ENCODE data around the gene TFPT.
"Not testable (repeated sequence)": the region's sequence is repeated elsewhere in the genome, so short reads cannot be mapped to it uniquely, and the experiment has no call there.

The TFPT gene

DNA sequence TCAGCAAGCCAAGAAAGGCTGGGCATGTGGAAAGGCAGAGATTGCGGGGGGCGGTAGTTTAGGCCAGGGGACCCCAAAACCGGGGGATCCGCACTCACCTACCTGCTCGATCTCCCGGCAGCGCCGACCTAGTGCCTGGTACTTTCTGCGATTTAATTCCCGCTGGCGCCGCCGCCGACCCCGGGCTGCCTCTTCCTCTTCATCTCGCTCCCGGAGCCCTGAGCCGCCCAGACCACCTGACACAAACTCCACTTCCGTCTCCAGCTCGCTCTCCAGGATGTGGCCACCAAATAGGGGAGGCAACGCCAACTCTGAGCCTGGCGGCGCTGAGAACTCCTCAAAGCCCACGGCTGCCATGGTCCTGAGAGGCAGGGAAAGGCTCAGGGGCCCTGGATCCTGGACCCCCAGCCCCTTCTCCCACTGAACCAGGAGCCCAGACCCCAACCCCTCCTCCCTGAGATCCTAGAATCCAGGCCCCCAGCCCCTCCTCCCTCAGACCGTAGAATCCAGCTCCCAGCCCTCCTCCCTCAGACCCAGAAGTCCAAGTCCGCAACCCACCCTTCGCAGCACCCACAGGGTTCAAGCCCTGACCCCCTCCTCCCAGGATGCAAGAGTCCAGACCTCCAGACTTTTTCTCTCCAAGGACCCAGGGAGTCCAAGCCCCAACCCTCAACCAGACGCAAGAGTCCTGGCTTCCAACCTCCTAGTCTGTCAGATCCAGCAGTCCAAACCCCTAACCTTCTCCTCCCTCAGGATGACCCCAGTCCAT is 933 bp downstream of the TFPT start:
- peak; percentile 69 for DNase-seq

- no peak for DNase-seq
Observed at GRCh38 chr19:54109651-54110050, 5.8 kb downstream of the TFPT start.

DNA sequence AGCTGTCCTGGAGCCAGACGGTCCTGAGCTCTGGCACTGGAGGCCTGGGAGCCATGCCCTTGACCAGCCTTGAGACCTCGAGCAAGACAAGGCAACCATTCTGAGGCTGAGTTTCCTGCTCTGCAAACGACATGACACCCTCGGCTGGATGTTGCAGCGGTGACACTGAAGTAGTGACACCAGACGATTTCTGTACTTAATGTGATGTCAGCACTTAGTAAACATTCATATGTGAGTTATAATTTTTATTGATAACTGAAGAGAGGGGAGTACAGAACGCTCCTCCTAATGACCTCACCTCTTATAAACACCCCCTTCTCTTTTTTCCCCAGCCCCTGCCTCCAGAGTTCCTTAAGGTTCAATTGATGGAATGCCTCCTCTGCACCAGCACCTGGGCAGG is 7.0 kb downstream of the TFPT start:
- no peak for DNase-seq

- DNase-seq = no peak
Observed at GRCh38 chr19:54107876-54108490, 7.5 kb downstream of the TFPT start.

DNA sequence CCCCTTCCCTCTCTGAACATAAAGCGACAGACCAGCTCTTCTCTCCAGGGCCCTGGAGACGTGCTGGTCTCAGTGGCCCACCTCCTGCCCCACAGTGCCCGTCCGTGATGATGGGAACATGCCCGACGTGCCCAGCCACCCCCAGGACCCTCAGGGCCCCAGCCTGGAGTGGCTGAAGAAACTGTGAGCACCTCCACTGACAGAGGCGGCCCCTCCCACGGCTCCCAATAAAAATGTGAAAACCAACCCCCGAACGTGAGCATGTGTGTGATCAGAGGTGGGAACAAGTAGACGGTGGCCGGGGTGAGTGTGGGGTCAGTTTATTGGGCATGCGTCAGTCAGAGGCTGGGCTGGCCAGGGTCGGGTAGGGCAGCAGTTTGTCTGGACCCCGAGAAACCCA is 8.7 kb downstream of the TFPT start:
- no peak for DNase-seq

DNA sequence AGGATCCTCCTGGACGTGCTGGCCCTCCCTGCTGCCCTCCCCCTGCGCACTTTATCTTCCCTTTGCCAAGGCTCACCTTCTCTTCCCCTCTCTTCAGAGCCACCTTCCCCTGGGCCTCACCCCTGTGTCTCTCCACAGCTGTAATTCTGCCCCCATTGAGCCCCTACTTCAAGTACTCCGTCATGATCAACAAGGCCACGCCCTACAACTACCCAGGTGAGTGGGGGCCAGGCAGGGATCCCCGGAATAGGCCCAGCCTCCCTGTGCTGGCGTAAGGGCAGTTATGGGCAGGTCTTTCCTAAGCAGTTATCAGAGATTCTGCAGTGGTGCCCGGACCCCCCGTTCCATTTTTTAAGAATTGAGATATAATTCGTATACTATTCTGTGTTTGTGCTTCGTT is 9.7 kb downstream of the TFPT start:
- no peak for DNase-seq

GRCh38 chr19:54104998-54105715 is 10.3 kb downstream of the TFPT start:
- no peak for DNase-seq

DNA sequence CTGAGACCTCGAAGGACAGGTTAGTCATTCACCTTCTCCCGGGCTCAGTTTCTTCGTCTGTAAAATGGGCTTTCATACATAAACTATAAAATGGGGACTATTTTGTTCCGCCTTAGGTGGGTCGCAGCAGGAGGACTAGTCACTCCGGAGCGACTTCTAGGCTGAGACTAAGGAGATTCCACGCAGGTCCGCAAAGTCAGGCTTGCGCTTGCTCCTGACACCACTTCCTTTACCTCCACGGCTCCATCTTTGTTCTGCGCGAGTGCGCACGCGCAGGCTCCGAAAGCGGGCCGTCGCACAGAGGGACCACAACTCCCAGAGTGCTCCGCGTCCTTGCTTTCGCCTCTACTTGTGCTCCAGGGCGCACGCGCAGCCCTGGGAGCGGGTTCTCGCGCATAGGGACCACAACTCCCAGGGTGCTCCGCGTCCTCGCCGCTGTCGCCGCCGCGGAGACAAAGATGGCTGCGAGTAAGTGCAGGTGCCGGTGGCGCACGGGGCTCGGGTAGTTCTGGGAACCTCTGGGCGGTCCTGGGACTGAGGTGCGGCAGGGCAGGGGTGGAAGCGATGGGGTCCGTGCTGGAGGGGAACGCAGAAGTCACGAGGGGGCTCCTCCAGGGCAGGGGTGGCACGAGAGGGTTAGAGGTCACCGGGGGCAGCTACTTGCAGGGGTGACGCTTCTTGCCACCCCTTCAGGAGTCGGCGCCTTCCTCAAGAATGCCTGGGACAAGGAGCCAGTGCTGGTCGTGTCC is 12.9 kb downstream of the TFPT start, which contains the start of gene NDUFA3:
Gene NDUFA3 (plus strand): TSS at position 435 of the 749 bp plus-strand sequence. CDS start 24 bp downstream, at position 459.
- peak; percentile 97 for DNase-seq

- no peak for DNase-seq
Observed at GRCh38 chr19:54100561-54100960, 14.9 kb downstream of the TFPT start, which contains the start of gene OSCAR. TSS of gene OSCAR (minus strand) at chr19:54100803. CDS start at chr19:54100792, 11 bp downstream.

DNA sequence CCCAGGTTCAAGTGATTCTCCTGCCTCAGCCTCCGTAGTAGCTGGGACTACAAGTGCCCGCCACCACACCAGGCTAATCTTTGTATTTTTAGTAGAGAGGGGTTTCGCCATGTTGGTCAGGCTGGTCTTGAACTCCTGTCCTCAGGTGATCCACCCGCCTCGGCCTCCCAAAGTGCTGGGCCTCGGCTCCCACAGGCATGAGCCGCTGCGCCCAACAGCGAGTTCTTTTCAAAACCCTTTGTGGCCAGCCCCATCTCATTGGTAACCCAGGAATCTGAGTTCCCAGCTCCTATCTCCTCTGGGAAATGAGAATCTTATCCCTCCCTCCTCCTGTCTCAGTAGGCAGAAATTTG is 15.6 kb downstream of the TFPT start:
- not testable (repeated sequence) for DNase-seq

DNA sequence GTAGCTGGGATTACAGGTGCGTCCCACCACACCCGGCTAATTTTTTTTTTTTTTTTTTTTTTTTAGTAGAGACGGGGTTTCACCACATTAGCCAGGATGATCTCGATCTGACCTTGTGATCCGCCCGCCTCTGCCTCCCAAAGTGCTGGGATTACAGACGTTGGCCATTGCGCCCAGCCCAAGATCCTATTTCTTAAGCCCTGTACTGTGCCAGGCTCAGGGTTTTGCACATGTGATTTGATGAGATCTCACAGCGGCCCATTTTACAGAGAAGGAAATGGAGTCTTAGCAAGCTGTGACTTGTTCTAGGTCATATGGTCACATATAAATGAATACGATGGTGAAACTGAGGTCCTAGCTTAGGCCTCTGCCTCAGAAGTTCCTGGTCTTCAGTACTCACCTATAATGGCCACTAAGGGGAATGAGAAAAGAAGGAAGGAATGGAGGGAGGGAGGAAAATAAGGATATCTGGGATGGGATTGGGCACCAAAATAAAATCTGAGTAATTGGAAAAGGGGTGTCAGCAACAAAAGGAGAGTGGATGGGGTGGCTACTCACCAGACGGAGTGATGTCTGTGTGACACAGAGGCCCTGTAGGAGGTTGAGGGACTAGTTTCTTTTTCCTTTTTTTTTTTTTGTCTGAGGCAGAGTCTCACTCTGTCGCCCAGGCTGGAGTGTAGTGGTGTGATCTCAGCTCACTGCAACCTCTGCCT is 16.1 kb downstream of the TFPT start:
- no peak for DNase-seq

DNA sequence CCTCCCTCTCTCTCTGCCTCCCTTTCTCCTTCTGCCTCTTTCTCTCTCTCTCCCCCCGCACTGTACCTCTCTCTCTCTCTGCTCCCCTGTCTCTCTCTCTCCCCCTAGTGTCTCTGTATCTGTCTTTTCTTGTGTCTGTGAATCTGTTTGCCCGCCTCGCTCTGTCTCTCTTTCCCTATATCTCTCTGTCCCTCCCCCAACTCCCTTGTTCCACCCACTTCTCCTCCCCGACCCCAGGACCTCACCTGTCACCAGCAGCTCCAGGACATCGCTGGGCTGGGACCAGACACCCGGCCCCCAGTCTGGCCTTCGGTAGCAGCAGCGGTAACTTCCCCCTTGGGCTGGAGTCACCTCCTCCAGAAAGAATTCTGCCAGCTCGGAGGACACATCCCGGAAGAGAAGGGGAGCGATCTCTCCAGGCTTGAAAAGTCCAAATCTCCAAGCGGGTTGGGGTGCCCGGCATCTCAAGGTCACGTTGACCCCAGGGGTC is 18.8 kb downstream of the TFPT start:
- peak; percentile 16 for DNase-seq

DNA sequence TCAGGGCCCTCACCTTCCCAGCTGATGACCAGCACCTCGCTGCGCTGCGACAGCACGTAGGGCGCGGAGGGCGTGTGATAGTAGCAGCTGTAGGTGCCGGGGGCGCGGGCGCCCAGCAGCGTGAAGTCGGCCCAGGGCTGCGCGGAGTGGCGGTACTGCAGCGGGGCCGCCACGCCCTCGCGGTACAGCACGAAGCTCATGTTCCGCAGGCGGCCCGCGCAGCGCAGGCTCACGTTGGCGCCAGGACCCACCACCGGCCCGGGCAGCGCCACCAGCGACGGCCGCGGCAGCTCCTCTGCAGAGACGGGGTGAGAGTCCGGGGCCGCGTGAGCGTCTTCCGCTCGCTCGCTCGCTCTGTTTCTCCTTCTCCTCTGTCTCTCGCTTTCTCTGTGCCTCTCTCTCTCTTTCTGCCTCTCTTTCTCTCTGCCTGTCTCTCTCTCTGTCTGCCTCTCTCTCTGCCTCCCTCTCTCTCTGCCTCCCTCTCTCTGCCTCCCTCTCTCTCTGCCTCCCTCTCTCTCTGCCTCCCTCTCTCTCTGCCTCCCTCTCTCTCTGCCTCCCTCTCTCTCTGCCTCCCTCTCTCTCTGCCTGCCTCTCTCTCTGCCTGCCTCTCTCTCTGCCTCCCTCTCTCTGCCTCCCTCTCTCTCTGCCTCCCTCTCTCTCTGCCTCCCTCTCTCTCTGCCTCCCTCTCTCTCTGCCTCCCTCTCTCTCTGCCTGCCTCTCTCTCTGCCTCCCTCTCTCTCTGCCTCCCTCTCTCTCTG is 19.4 kb downstream of the TFPT start:
- DNase-seq = peak; percentile 65

DNA sequence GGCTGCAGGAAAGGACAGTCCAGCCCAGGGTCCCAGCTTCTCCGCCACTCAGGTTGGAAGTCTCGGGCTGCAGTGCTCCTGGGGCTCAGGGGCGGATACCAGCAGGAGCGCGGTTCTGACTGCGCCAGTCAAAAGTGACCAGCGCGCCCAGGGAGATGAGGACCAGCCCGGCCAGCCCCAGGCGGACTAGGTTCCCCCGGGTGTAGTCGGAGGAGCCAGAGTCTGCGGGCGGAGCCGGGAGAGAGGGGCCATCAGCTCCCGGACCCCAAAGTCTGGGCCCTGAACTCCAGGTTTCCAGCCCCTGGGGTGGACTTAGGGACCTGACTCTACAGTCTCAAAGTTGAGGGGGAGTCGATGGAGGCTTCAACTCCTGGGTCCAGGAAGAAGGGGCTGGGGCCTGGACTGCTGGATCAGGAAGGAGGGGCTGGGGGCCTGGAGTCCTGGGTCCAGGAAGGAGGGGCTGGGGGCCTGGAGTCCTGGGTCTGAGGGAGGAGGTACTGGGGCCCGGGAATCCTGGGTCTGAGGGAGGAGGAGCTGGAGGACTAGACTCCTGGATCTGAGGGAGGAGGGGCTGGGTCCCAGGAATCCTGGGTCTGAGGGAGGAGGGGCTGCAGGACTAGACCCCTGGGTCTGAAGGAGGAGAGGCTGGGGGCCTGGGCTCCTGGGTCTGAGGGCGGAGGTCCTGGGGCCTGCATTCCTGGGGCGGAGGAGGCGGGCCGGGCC is 20.2 kb downstream of the TFPT start:
- no peak for DNase-seq

DNA sequence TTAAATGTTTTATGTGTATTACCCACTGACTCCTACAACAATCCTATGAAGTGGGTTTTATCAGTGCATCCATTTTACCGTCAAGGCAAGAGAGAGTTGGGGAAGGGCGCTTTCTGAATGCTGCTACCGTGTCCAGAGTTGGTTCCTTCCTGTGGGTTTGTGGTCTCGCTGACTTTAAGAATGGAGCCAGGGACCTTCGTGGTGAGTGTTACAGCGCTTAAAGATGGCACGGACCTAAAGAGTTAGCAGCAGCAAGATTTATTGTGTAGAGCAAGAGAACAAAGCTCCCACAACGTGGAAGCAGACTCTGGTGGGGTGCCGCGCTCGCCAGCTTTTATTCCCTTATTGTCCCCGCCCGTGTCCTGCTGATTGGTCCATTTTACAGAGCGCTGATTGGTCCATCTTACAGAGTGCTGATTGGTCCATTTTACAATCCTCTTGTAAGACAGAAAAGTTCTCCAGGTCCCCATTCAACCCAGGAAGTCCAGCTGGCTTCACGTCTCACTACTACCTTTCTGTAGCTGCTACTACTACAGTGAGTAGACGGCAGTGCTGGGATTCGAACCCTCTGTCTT is 20.9 kb downstream of the TFPT start:
- no peak for DNase-seq

DNA sequence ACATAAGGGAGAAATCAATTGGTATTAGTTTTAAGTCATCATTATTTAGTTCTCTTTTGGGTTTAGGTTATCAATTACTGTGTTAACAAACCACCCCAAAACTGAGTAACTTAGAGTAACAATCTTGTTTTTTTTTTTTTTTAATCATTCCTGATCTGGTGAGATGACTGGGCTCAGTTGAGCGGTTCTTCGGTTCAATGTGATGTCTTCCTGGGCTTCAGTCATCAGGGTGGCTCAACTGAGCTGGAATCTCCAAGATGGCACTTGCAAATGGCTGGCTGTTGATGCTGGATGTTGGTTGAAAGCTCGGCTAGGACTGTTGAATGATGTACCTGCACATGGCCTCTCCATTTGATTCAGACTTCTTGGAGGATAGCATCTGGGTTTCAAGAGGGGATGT is 31.0 kb downstream of the TFPT start:
- DNase-seq = no peak

DNA sequence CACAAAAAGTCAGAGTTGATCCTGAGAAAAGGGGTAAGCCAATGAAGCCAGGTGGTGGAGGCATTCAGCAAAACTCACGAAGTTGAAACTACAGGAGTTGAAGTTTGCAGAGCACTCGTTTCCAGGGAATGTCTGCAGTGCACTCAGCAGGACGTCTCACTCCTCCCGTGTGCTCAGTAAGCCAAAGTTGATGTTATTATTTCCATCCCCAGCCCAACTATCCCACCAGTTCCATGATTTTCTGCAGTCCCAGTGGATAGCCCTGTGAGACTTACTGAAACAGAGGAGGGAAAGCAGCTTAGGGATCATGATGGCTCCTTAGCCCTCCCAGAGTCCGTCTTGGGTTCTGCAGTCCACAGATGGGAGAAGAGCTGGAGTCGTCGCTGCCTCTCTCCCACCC is 34.4 kb downstream of the TFPT start, which contains the start of gene TARM1:
Gene TARM1 (minus strand): TSS at position 334 of the 400 bp plus-strand sequence. CDS start 25 bp downstream, at position 309.
- no peak for DNase-seq

DNA sequence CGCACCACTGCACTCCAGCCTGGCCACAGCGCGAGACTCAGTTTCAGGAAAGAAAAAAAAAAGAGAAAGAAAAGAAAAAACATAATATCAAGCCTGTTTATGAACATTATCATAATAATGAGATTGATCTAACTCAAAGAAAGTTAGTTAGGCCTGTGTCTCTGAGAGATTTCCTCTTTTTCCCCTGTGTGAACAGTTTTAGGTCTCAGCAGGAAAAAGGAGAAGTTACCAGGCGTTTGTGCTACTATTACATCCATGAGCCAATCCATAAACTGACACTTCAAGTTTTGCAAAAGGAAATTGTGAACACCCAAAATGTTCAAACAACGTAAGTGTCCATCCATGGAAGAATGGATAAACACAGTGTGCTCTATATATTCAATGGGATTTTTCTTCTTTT is 38.1 kb downstream of the TFPT start:
- DNase-seq = no peak

DNA sequence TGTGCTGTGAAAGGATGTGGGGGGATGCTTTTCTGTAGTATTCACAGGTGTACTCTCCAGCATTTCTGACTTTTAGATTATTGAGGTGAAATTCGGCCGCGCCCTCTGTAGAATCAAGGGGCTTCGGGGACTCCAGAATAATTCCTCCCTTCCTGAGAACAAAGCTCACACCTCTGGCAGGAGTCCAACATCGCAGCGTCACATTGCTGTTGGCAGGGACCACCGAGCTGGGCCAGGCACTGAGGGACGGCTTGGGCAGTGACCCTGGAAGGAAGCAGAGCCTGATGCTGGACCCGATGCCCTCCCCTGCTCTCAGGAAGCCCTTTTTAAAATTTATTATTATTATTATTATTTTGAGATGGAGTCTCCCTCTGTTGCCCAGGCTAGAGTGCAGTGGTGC is 40.6 kb downstream of the TFPT start:
- DNase-seq = no peak

GRCh38 chr19:54073829-54074228 is 41.6 kb downstream of the TFPT start:
- no peak for DNase-seq

Measured in stimulated activated CD4-positive, alpha-beta T cell treated with anti-CD3 and anti-CD28 coated beads, Interleukin-15, amount 100 ng/mL, for 24 hours (primary cell).